ENCODE measurements around the gene MCL1. TPM values are rescaled to one million over a fixed set of nuclear protein-coding genes. Genes with fewer than 3 reads are reported as not detected.
A peak's percentile ranks its signal among the peaks of the same experiment; 100 is the strongest.

The MCL1 gene
- total and polyA plus RNA-seq, 2 donors (not counting 1 experiment from before 2014, with no cell fraction given): 219 to 266 TPM

GRCh38 chr1:150553392-150554085, 25.9 kb downstream of the MCL1 start:
- H3K36me3 ChIP-seq (replicated peaks in 1 of 2; ENCODE audit: control extremely low read depth in 1 of 2, control insufficient read depth in 1 of 2, extremely low read depth in 1 of 2, insufficient read depth in 2 of 2, low read length in 1 of 2): no peaks in the 10 kb centered on the region
- ATAC-seq (ENCODE audit: low read depth) (no peak), DNase-seq (no peak)
- H2AFZ ChIP-seq (ENCODE audit: insufficient read depth, low read depth, low read length, poor library complexity, severe bottlenecking): no peak overlapping the region
- ChIA-PET CTCF (interaction anchor here (1.1 kb wide), 1 partner anchor 67 kb away, joined by 7 read pairs; no protein-coding TSS in a partner anchor), POLR2A (no interaction called here)
- peaks cover 0 to 22% (median 6%) of the 10 kb centered on the region in 4 experiments for H3K27me3 ChIP-seq (replicated peaks in 1 of 4; ENCODE audit: control extremely low read depth in 1 of 4, control insufficient read depth in 3 of 4, insufficient read depth in 4 of 4, low read length in 3 of 4)
- 95% methylated on average over 23 of the region's 23 CpGs for WGBS (ENCODE audit: insufficient coverage)
- TF ChIP-seq EZH2 (IDR thresholded peaks at IDR 0.05; ENCODE audit: borderline replicate concordance, insufficient read depth, low read depth, low read length, poor library complexity, severe bottlenecking): no peak
- TF ChIP-seq CTCF (IDR thresholded peaks at IDR 0.05): no peak
- no peak overlapping the region for H3K9ac ChIP-seq (ENCODE audit: low read length)
- H3K4me3 ChIP-seq (ENCODE audit: control extremely low read depth in 1 of 5, extremely low read depth in 1 of 5, insufficient read depth in 1 of 5, low read depth in 2 of 5, low read length in 4 of 5): no peak overlapping the region
- no peaks in the 10 kb centered on the region for H3K9me3 ChIP-seq (ENCODE audit: control extremely low read depth in 1 of 3, control insufficient read depth in 2 of 3, insufficient read depth in 1 of 3, low read length in 2 of 3)
- no peak overlapping the region for H3K4me3 Mint-ChIP-seq
- intact Hi-C loops (cut with micrococcal nuclease): no loop called here
- H4K20me1 ChIP-seq (ENCODE audit: control insufficient read depth, insufficient read depth, low read length, poor library complexity, severe bottlenecking): no peaks in the 10 kb centered on the region
- H3K4me1 ChIP-seq (ENCODE audit: control insufficient read depth in 2 of 2, insufficient read depth in 2 of 2, low read length in 2 of 2): peaks cover 16 to 25% of the 10 kb centered on the region in 2 donors
- no peak overlapping the region for H3K27ac Mint-ChIP-seq
- H3K4me1 Mint-ChIP-seq: peaks cover 25% of the 10 kb centered on the region
- no peaks in the 10 kb centered on the region for H3K79me2 ChIP-seq (ENCODE audit: control insufficient read depth, insufficient read depth, low read length)
- H3K9me3 Mint-ChIP-seq (ENCODE audit: insufficient read depth): no peaks in the 10 kb centered on the region
- no peak overlapping the region for H3K4me2 ChIP-seq (replicated peaks; ENCODE audit: low read depth, low read length, poor library complexity, severe bottlenecking)
- no peak overlapping the region for H3K27ac ChIP-seq (ENCODE audit: low read length in 2 of 2)
- H3K27me3 Mint-ChIP-seq: peaks cover 5% of the 10 kb centered on the region

- H3K9me3 Mint-ChIP-seq (ENCODE audit: insufficient read depth): no peaks in the 10 kb centered on the region
- peak overlapping the region; percentile 54 for H3K4me2 ChIP-seq (replicated peaks; ENCODE audit: low read depth, low read length, poor library complexity, severe bottlenecking)
- POLR2A ChIA-PET: no interaction called here
- no peaks in the 10 kb centered on the region for H3K79me2 ChIP-seq (ENCODE audit: control insufficient read depth, insufficient read depth, low read length)
- H3K9ac ChIP-seq (ENCODE audit: low read length): no peak overlapping the region
- peaks cover 18 to 28% of the 10 kb centered on the region in 2 donors for H3K4me1 ChIP-seq (ENCODE audit: control insufficient read depth in 2 of 2, insufficient read depth in 2 of 2, low read length in 2 of 2)
- H3K27me3 Mint-ChIP-seq: peaks cover 8% of the 10 kb centered on the region
- intact Hi-C loops (cut with micrococcal nuclease): no loop called here
- no peak overlapping the region for H3K4me3 ChIP-seq (ENCODE audit: control extremely low read depth in 1 of 5, extremely low read depth in 1 of 5, insufficient read depth in 1 of 5, low read depth in 2 of 5, low read length in 4 of 5)
- H3K27ac ChIP-seq (ENCODE audit: low read length in 2 of 2): no peak overlapping the region
- CTCF ChIA-PET: no interaction called here
- peaks cover 28% of the 10 kb centered on the region for H3K4me1 Mint-ChIP-seq
- TF ChIP-seq CTCF (IDR thresholded peaks at IDR 0.05) (no peak), EZH2 (IDR thresholded peaks at IDR 0.05; ENCODE audit: borderline replicate concordance, insufficient read depth, low read depth, low read length, poor library complexity, severe bottlenecking) (no peak)
- ATAC-seq (ENCODE audit: low read depth) (no peak), DNase-seq (no peak)
- no peak overlapping the region for H3K27ac Mint-ChIP-seq
- peaks cover 0 to 27% (median 7%) of the 10 kb centered on the region in 4 experiments for H3K27me3 ChIP-seq (replicated peaks in 1 of 4; ENCODE audit: control extremely low read depth in 1 of 4, control insufficient read depth in 3 of 4, insufficient read depth in 4 of 4, low read length in 3 of 4)
- no peaks in the 10 kb centered on the region for H3K36me3 ChIP-seq (replicated peaks in 1 of 2; ENCODE audit: control extremely low read depth in 1 of 2, control insufficient read depth in 1 of 2, extremely low read depth in 1 of 2, insufficient read depth in 2 of 2, low read length in 1 of 2)
- no peaks in the 10 kb centered on the region for H3K9me3 ChIP-seq (ENCODE audit: control extremely low read depth in 1 of 3, control insufficient read depth in 2 of 3, insufficient read depth in 1 of 3, low read length in 2 of 3)
- WGBS (ENCODE audit: insufficient coverage): 92% methylated on average over 9 of the region's 12 CpGs
- H3K4me3 Mint-ChIP-seq: no peak overlapping the region
- no peak overlapping the region for H2AFZ ChIP-seq (ENCODE audit: insufficient read depth, low read depth, low read length, poor library complexity, severe bottlenecking)
- no peaks in the 10 kb centered on the region for H4K20me1 ChIP-seq (ENCODE audit: control insufficient read depth, insufficient read depth, low read length, poor library complexity, severe bottlenecking)
Observed at GRCh38 chr1:150552911-150553289, 26.5 kb downstream of the MCL1 start.
